Prostate gland (tissue), 2 donors: Measurements from ENCODE around the gene STIL. TPM values are rescaled to one million over a fixed set of nuclear protein-coding genes. Genes with fewer than 3 reads are reported as not detected.

Experiments used
- DNase-seq: peaks from one replicate; pipeline ENCODE4 v3.0.0-alpha.2; 2019; ENCODE audit warnings: low spot score
- H3K27ac ChIP-seq, 2 donors: fragments of 200-600 bp; sonication (generic); 2 replicates each; pipeline ENCODE4 v1.5.1; 2017 to 2019
- H3K27me3 ChIP-seq: fragments of 200-600 bp; sonication (generic); replicated peaks from 2 replicates; pipeline ENCODE4 v1.5.1; 2019; ENCODE audit not compliant: insufficient read depth
- H3K36me3 ChIP-seq, 2 donors: fragments of 200-600 bp; sonication (generic); 1 replicate in 1 of 2; 2 replicates in 1 of 2; pipeline versions ENCODE4 v1.5.1 to v1.8.1; 2017 to 2019
- H3K4me1 ChIP-seq: fragments of 200-600 bp; sonication (generic); replicated peaks from 2 replicates; pipeline ENCODE4 v1.5.1; 2019
- H3K4me3 ChIP-seq, 2 donors: fragments of 200-600 bp; sonication (generic); 2 replicates each; pipeline ENCODE4 v1.5.1; 2017 to 2019
- H3K9me3 ChIP-seq: fragments of 200-600 bp; sonication (generic); 2 replicates; pipeline ENCODE4 v1.5.1; 2017
- POLR2A ChIP-seq: fragments of 450-650 bp; IDR thresholded peaks from one replicate; pipeline ENCODE4 v1.6.1; 2016; ENCODE audit warnings: antibody characterized with exemption, mild to moderate bottlenecking
- POLR2AphosphoS5 ChIP-seq: sonication (generic); formaldehyde crosslinking; IDR thresholded peaks from one replicate; pipeline ENCODE4 v1.6.1; 2017; ENCODE audit warnings: antibody characterized with exemption
- WGBS: methylation state at CpG from one replicate; pipeline ENCODE4 v1.1.5; 2018; 5-methylcytosine and 5-hydroxymethylcytosine counted together
- intact Hi-C: fragments of 100-400 bp; cut with DNase I; formaldehyde crosslinking; loops from one replicate; pipeline ENCODE4 v1.14.2; 2022
- total RNA-seq, 2 donors: library from RNA; depleted of rRNA; stranded (reverse); fragments of >200 nt; gene quantifications; one replicate each; pipeline ENCODE4 v1.1.0, GENCODE V29; 2016
- TF ChIP-seq, protein P1 (sequence below), 4 experiments: fragments of 200-600 bp in 2 of 4; fragments of 450-650 bp in 2 of 4; sonication (generic) in 2 of 4; IDR thresholded peaks; 1 replicate in 3 of 4; 2 replicates in 1 of 4; pipeline ENCODE4 v1.5.1; 2016 to 2019; ENCODE audit warnings: antibody characterized with exemption in 4 of 4, mild to moderate bottlenecking in 2 of 4, moderate library complexity in 2 of 4

Gene STIL
- total RNA-seq, 2 donors from 2014 or later = 1.5 to 5.9 TPM

DNA sequence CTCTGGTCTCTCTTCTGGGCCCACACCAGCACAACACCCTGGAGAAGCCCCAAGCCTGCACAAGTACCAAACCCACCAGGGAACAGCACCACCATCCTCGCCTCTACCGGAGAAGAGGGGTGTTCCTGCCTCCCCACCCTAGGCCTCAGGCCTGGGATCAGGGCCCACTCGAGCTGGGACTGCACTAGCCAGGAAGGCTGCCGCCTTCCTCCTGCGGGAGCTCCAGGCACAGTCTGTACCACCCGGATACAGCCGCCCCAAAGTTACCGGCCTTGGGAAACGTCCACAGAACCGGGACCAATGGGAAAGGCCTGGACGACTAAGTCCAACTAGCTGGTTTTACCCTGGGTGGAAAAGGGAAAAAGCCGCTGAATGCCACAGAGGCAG, 85.3 kb downstream of the STIL start:
- WGBS = 52% methylated on average over 12 of the region's 12 CpGs
- intact Hi-C loops = no loop called here
- peaks cover 6% of the 10 kb centered on the region for H3K4me1 ChIP-seq
- peaks cover 49% of the 10 kb centered on the region for H3K27me3 ChIP-seq
- TF ChIP-seq, protein P1, sequence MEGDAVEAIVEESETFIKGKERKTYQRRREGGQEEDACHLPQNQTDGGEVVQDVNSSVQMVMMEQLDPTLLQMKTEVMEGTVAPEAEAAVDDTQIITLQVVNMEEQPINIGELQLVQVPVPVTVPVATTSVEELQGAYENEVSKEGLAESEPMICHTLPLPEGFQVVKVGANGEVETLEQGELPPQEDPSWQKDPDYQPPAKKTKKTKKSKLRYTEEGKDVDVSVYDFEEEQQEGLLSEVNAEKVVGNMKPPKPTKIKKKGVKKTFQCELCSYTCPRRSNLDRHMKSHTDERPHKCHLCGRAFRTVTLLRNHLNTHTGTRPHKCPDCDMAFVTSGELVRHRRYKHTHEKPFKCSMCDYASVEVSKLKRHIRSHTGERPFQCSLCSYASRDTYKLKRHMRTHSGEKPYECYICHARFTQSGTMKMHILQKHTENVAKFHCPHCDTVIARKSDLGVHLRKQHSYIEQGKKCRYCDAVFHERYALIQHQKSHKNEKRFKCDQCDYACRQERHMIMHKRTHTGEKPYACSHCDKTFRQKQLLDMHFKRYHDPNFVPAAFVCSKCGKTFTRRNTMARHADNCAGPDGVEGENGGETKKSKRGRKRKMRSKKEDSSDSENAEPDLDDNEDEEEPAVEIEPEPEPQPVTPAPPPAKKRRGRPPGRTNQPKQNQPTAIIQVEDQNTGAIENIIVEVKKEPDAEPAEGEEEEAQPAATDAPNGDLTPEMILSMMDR (IDR thresholded peaks at IDR 0.05) = no peak
- no peak for TF ChIP-seq POLR2AphosphoS5
- no peak for TF ChIP-seq POLR2A
- no peak overlapping the region for H3K27ac ChIP-seq
- no peaks in the 10 kb centered on the region for H3K36me3 ChIP-seq
- no peak for DNase-seq
- H3K9me3 ChIP-seq = no peaks in the 10 kb centered on the region
- H3K4me3 ChIP-seq = no peak overlapping the region

DNA sequence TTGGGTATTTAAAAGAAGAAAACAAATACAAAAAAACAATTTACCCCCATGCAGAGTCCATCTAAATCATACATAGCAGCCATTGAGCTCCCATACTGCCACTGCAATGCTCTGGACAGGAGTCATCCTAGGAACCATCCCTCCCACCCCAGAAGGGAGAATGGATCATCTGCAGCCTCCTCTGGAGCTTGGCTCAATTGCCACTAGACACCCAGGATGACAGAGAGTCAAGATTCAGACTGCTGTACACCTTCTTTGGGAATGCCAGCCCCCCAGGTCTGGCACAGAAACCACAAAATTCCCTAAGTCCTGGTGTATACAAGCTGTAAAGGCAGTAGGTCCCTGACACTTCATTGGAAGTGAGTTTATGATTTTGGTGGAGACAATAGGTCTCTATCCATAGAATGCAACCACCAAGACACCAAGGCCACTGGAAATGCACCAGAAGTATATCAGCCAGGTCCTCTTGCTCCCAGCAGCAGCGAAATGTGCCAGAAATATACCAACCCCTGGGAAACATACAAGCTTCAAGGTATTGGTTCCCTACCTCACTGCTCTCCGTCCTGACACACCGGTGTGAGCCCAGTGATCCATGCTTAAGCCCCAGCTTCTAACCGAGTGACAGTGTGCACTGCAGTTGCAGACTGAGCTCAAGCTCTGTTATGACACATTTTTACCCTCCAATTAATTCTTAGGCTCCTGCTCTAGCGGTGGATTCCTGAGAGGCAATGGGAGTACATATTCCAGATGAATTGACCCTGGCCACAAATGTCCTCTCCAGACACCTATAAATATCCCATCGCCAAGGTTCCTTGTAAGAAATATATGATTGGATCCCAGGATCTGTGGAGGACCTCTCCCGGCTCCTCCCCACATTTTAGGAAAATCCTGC, 86.4 kb downstream of the STIL start:
- no peak for TF ChIP-seq POLR2AphosphoS5
- DNase-seq = no peak
- Histone ChIP-seq H3K36me3 (no peaks in the 10 kb centered on the region), H3K4me3 (no peak overlapping the region), H3K4me1 (peaks cover 6% of the 10 kb centered on the region), H3K27me3 (peaks cover 51% of the 10 kb centered on the region), H3K27ac (no peak overlapping the region), H3K9me3 (no peaks in the 10 kb centered on the region)
- intact Hi-C loops = no loop called here
- 65% methylated on average over 7 of the region's 7 CpGs for WGBS

DNA sequence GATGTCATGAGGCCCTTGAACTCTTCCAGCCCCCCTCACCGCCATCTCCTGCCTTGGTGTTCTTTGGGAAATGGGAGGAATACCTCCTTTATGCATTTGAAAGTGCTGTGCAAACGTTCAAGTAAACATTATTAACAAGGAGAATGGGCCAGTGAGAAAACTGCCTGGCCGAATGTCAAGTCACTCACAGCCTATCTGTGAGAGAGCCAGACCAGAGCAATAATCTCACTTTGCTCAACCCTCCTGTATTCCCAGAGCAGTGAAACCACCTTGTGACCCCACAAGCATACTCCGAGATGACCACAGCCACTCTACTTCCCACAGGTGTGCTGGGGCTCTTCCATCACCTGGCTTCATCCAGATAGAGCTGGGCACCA, 87.1 kb downstream of the STIL start:
- Histone ChIP-seq H3K4me3 (no peak overlapping the region), H3K36me3 (no peaks in the 10 kb centered on the region), H3K9me3 (no peaks in the 10 kb centered on the region), H3K4me1 (peaks cover 6% of the 10 kb centered on the region), H3K27ac (no peak overlapping the region), H3K27me3 (peaks cover 45% of the 10 kb centered on the region)
- TF ChIP-seq, protein P1 (IDR thresholded peaks at IDR 0.05) = no peak
- TF ChIP-seq POLR2A (no peak), POLR2AphosphoS5 (no peak)
- 52% methylated on average over 4 of the region's 4 CpGs for WGBS
- no peak for DNase-seq
- intact Hi-C loops = no loop called here

DNA sequence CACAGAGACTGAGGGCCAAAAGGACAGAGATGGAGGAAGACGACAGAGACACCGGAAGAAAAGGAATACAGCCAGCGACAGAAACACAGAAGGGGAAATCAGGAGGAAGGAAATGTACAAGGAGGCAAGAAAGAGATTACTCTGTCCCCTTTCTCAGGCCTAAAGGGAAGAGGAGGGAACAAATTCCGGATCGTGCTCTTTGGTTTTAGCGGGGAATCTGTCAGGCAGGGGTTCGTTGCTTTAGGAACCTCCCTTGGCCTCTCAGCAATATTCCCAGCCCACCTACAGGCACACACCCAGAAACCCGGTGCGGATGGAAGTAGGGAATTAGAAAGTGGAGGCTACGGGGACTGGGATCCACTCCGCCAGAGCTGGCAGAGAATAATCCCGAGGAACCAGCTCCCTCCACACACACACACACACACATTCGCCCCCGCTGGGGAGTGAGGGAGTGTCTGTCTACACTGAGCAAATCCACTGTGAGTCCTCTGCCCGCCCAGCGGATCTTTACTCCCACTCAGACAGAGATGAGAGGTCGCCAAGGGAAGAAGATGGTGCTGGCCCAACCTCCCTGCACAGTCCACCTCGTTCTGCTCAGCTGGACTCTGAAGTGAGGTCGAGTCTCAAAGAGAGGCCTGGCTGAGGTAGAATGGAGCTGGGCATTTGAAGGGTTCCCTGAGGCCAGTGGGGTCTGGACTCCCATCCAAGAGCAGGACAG, 87.7 kb downstream of the STIL start:
- H3K4me1 ChIP-seq = peaks cover 6% of the 10 kb centered on the region
- H3K4me3 ChIP-seq = no peak overlapping the region
- no peaks in the 10 kb centered on the region for H3K9me3 ChIP-seq
- TF ChIP-seq POLR2A (no peak), POLR2AphosphoS5 (no peak)
- TF ChIP-seq, protein P1 (IDR thresholded peaks at IDR 0.05) = no peak
- peaks cover 40% of the 10 kb centered on the region for H3K27me3 ChIP-seq
- no peak overlapping the region for H3K27ac ChIP-seq
- H3K36me3 ChIP-seq = no peaks in the 10 kb centered on the region
- intact Hi-C loops = no loop called here
- DNase-seq = no peak
- 33% methylated on average over 19 of the region's 19 CpGs for WGBS

DNA sequence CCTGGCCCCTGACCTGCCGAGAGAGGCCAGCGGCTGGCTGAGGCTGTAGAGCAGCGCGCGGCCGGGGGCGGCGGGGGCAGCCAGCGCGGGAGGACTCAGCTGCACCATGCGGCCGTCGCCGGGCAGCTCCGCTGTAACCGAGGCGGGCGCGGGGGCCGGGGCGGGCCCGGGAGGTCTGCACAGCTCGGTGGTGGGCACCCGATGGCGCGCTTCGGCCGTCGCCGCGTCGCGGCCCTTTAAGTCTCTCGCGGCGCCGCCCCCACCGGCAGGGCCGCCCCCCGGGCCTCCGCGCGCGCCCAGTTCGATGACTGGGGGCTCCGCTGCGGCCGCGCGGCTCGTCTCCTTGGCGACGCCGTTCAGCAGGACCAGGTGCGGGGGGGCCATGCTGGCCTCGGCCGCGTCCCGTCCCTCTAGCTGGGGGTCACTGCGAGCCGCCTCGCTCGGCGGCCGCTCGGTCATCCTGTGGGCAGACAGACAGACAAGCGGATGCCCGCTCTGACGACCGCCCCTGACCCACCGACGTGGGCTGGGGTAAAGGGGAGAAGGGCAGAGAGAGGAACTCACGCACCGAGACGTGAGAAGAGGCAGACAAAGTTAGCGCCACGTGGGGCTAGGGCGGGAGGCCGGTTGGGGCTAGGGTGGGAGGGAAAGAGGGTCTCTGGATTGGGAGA, 88.4 kb downstream of the STIL start:
- DNase-seq = no peak
- intact Hi-C loops = no loop called here
- Histone ChIP-seq H3K4me3 (peak overlapping the region; percentile 3 to 20), H3K36me3 (no peaks in the 10 kb centered on the region), H3K4me1 (peaks cover 6% of the 10 kb centered on the region), H3K27me3 (peaks cover 33% of the 10 kb centered on the region), H3K9me3 (no peaks in the 10 kb centered on the region), H3K27ac (no peak overlapping the region)
- no peak for TF ChIP-seq POLR2AphosphoS5
- TF ChIP-seq, protein P1 (IDR thresholded peaks at IDR 0.05) = no peak
- TF ChIP-seq POLR2A = no peak
- 4% methylated on average over 35 of the region's 79 CpGs for WGBS
